WERI-Rb-1 (cell line): ENCODE results near the gene KLF4.

Experiments used
- DNase-seq: peaks from one replicate; pipeline ENCODE4 v3.0.0-alpha.2; 2020
- H3K27ac ChIP-seq: fragments of 250-450 bp; sonication (Bioruptor Pico); 2 replicates; pipeline ENCODE4 v1.5.1; 2020; ENCODE audit warnings: mild to moderate bottlenecking, moderate library complexity
- H3K27me3 ChIP-seq: fragments of 250-450 bp; sonication (Bioruptor Pico); 2 replicates; pipeline ENCODE4 v1.5.1; 2021; ENCODE audit warnings: mild to moderate bottlenecking, low read depth, moderate library complexity; ENCODE audit not compliant: insufficient read depth, severe bottlenecking
- H3K36me3 ChIP-seq: fragments of 250-450 bp; sonication (Bioruptor Pico); 2 replicates; pipeline ENCODE4 v1.5.1; 2020; ENCODE audit warnings: mild to moderate bottlenecking, moderate library complexity
- H3K4me3 ChIP-seq: 2 replicates; pipeline ENCODE4 v1.5.1; 2011; ENCODE audit warnings: low read depth, mild to moderate bottlenecking, control low read depth, low read length
- H3K9me3 ChIP-seq: fragments of 250-450 bp; sonication (Bioruptor Pico); 2 replicates; pipeline ENCODE4 v1.5.1; 2021; ENCODE audit warnings: mild to moderate bottlenecking, moderate library complexity; ENCODE audit not compliant: severe bottlenecking
- CTCF ChIP-seq: IDR thresholded peaks from 2 replicates; pipeline ENCODE4 v1.5.1; 2011; ENCODE audit warnings: low read depth, mild to moderate bottlenecking, control low read depth, inconsistent platforms, low read length

The KLF4 gene

GRCh38 chr9:107489144-107489673 lies 360 bp downstream of the KLF4 start:
- TF ChIP-seq CTCF, result no peak
- Histone ChIP-seq H3K27ac (no peak overlapping the region), H3K9me3 (no peaks in the 10 kb centered on the region), H3K36me3 (no peaks in the 10 kb centered on the region; the same call in 1 of the 2 replicates), H3K4me3 (peak overlapping the region; percentile 39), H3K27me3 (peaks cover 26% of the 10 kb centered on the region)
- no peak for DNase-seq

- Histone ChIP-seq H3K36me3 (no peaks in the 10 kb centered on the region; the same call in 1 of the 2 replicates), H3K4me3 (peak overlapping the region; percentile 39), H3K27me3 (peaks cover 26% of the 10 kb centered on the region), H3K27ac (no peak overlapping the region), H3K9me3 (no peaks in the 10 kb centered on the region)
- DNase-seq, result peak; percentile 60
- TF ChIP-seq CTCF, result no peak
Observed at GRCh38 chr9:107488375-107489143, 1.0 kb downstream of the KLF4 start.

- DNase-seq, result peak; percentile 76
- TF ChIP-seq CTCF, result peak; percentile 96
- Histone ChIP-seq H3K9me3 (no peaks in the 10 kb centered on the region), H3K27ac (no peak overlapping the region), H3K4me3 (peak overlapping the region; percentile 39), H3K36me3 (no peaks in the 10 kb centered on the region; the same call in 1 of the 2 replicates), H3K27me3 (peaks cover 26% of the 10 kb centered on the region)
Observed at GRCh38 chr9:107487521-107488374, 1.8 kb downstream of the KLF4 start.

- H3K9me3 ChIP-seq, result no peaks in the 10 kb centered on the region
- no peak overlapping the region for H3K4me3 ChIP-seq
- H3K27ac ChIP-seq, result no peak overlapping the region
- TF ChIP-seq CTCF, result no peak
- DNase-seq, result no peak
- no peaks in the 10 kb centered on the region; the same call in 1 of the 2 replicates for H3K36me3 ChIP-seq
- peaks cover 26% of the 10 kb centered on the region for H3K27me3 ChIP-seq
Observed at GRCh38 chr9:107486674-107487520, 2.7 kb downstream of the KLF4 start.

GRCh38 chr9:107485458-107486043 lies 4.0 kb downstream of the KLF4 start:
- Histone ChIP-seq H3K36me3 (no peaks in the 10 kb centered on the region; the same call in 1 of the 2 replicates), H3K4me3 (no peak overlapping the region), H3K9me3 (no peaks in the 10 kb centered on the region), H3K27me3 (peaks cover 26% of the 10 kb centered on the region), H3K27ac (no peak overlapping the region)
- DNase-seq, result no peak
- no peak for TF ChIP-seq CTCF
